HepG2 (cell line): Measurements from ENCODE around the gene RPS8. TPM values are rescaled to one million over a fixed set of nuclear protein-coding genes. Genes with fewer than 3 reads are reported as not detected.
A peak's percentile ranks its signal among the peaks of the same experiment; 100 is the strongest.

Experiments used
- ARNTL ChIP-seq: sonication (generic); formaldehyde crosslinking; IDR thresholded peaks from 2 replicates; pipeline ENCODE4 v1.4.0; 2020; ENCODE audit warnings: mild to moderate bottlenecking, missing genetic modification reagents
- GLI4 ChIP-seq: sonication (generic); formaldehyde crosslinking; IDR thresholded peaks from 2 replicates; pipeline ENCODE4 v1.5.1; 2020; ENCODE audit warnings: missing genetic modification reagents, mild to moderate bottlenecking, moderate library complexity, borderline replicate concordance
- HNF1B ChIP-seq: sonication (generic); formaldehyde crosslinking; IDR thresholded peaks from 2 replicates; pipeline ENCODE4 v1.5.1; 2020; ENCODE audit warnings: mild to moderate bottlenecking, moderate library complexity, missing genetic modification reagents
- IKZF4 ChIP-seq: sonication (generic); formaldehyde crosslinking; IDR thresholded peaks from 2 replicates; pipeline ENCODE4 v1.5.1; 2020; ENCODE audit warnings: borderline replicate concordance, mild to moderate bottlenecking, low read depth, missing genetic modification reagents; ENCODE audit errors: not compliant biosample characterization
- KDM6A ChIP-seq: IDR thresholded peaks from 2 replicates; pipeline ENCODE4 v1.6.1; 2016; ENCODE audit warnings: low read depth
- PHB2 ChIP-seq: fragments of 450-650 bp; IDR thresholded peaks from 2 replicates; pipeline ENCODE4 v1.6.1; 2018; ENCODE audit not compliant: partially characterized antibody
- POLR2G ChIP-seq: fragments of 200-400 bp; formaldehyde crosslinking; IDR thresholded peaks from 2 replicates; pipeline ENCODE4 v1.6.1; 2018; ENCODE audit warnings: mild to moderate bottlenecking, low read depth, low read length, moderate library complexity
- PRDM4 ChIP-seq: sonication (generic); formaldehyde crosslinking; IDR thresholded peaks from 2 replicates; pipeline ENCODE4 v1.9.0; 2021; ENCODE audit warnings: missing genetic modification reagents, borderline replicate concordance
- RELA ChIP-seq: sonication (generic); formaldehyde crosslinking; IDR thresholded peaks from 2 replicates; pipeline ENCODE4 v1.4.0; 2020; ENCODE audit warnings: missing genetic modification reagents
- SMARCE1 ChIP-seq: fragments of 450-650 bp; IDR thresholded peaks from 2 replicates; pipeline ENCODE4 v1.6.1; 2017; ENCODE audit warnings: borderline replicate concordance
- STAT5B ChIP-seq: sonication (generic); formaldehyde crosslinking; IDR thresholded peaks from 2 replicates; pipeline ENCODE4 v1.4.0; 2020; ENCODE audit warnings: missing genetic modification reagents
- XRCC5 ChIP-seq: fragments of 200-400 bp; formaldehyde crosslinking; optimal IDR thresholded peaks from 2 replicates; pipeline ENCODE3; 2017; ENCODE audit warnings: mild to moderate bottlenecking, low read length
- YEATS2 ChIP-seq: sonication (generic); formaldehyde crosslinking; IDR thresholded peaks from 2 replicates; pipeline ENCODE4 v1.4.0; 2020; ENCODE audit warnings: missing genetic modification reagents, borderline replicate concordance
- ZFP82 ChIP-seq: sonication (generic); formaldehyde crosslinking; IDR thresholded peaks from 2 replicates; pipeline ENCODE4 v1.5.1; 2020; ENCODE audit warnings: mild to moderate bottlenecking, missing genetic modification reagents, borderline replicate concordance
- ZNF124 ChIP-seq: sonication (generic); formaldehyde crosslinking; IDR thresholded peaks from 2 replicates; pipeline ENCODE4 v1.4.0; 2020; ENCODE audit warnings: missing genetic modification reagents
- ZNF235 ChIP-seq: sonication (generic); formaldehyde crosslinking; IDR thresholded peaks from 2 replicates; pipeline ENCODE4 v1.8.1; 2023; ENCODE audit warnings: mild to moderate bottlenecking, missing genetic modification reagents, borderline replicate concordance
- ZNF33A ChIP-seq: sonication (generic); formaldehyde crosslinking; IDR thresholded peaks from 2 replicates; pipeline ENCODE4 v1.5.1; 2020; ENCODE audit warnings: missing genetic modification reagents, mild to moderate bottlenecking, moderate library complexity, borderline replicate concordance
- ZNF546 ChIP-seq: sonication (generic); formaldehyde crosslinking; conservative IDR thresholded peaks from 2 replicates; pipeline ENCODE4 v1.8.1; 2023; ENCODE audit warnings: mild to moderate bottlenecking, missing genetic modification reagents
- ZNF557 ChIP-seq: sonication (generic); formaldehyde crosslinking; IDR thresholded peaks from 2 replicates; pipeline ENCODE4 v1.4.0; 2020; ENCODE audit warnings: missing genetic modification reagents
- ZNF570 ChIP-seq: sonication (generic); formaldehyde crosslinking; IDR thresholded peaks from 2 replicates; pipeline ENCODE4 v1.4.0; 2020; ENCODE audit warnings: mild to moderate bottlenecking, missing genetic modification reagents, borderline replicate concordance
- ZNF749 ChIP-seq: sonication (generic); formaldehyde crosslinking; IDR thresholded peaks from 2 replicates; pipeline ENCODE4 v1.8.0; 2022; ENCODE audit warnings: mild to moderate bottlenecking, missing genetic modification reagents, moderate library complexity, borderline replicate concordance
- ZNF781 ChIP-seq: sonication (generic); formaldehyde crosslinking; IDR thresholded peaks from 2 replicates; pipeline ENCODE4 v1.5.1; 2020; ENCODE audit warnings: borderline replicate concordance, mild to moderate bottlenecking, missing genetic modification reagents; ENCODE audit errors: not compliant biosample characterization
- ZXDC ChIP-seq: sonication (generic); formaldehyde crosslinking; IDR thresholded peaks from 2 replicates; pipeline ENCODE4 v1.5.0; 2020; ENCODE audit warnings: mild to moderate bottlenecking, missing genetic modification reagents
- polyA plus RNA-seq, 8 experiments: library from polyadenylated mRNA; depleted of rRNA in 3 of 8; stranded (reverse) in 7 of 8; unstranded in 1 of 8; fragments of >200 nt; fragmentation: Illumina TruSeq in 4 of 8; extraction: Trizol in 4 of 8; gene quantifications; 2 replicates each; pipeline versions ENCODE4 v1.2.1 to v1.2.3, GENCODE V29; 2011 to 2016; ENCODE audit warnings: low read depth in 4 of 8, missing spikeins in 1 of 8, mixed read lengths in 1 of 8; ENCODE audit not compliant: insufficient read depth in 1 of 8
- total RNA-seq, 5 experiments: library from RNA; depleted of rRNA; stranded (reverse); fragments of >200 nt; fragmentation: Illumina TruSeq; extraction: Trizol; gene quantifications; 2 replicates each; pipeline ENCODE4 v1.2.3, GENCODE V29; 2016; ENCODE audit warnings: low read depth in 1 of 5

Gene RPS8
- total and polyA plus RNA-seq, 2 of the 13 experiments (the other 11 are each of a cell fraction or from before 2014, with no cell fraction given) = 2,628 to 2,822 TPM

GRCh38 chr1:44826375-44827196 is 51.2 kb downstream of the RPS8 start (continued):
- TF ChIP-seq ZXDC = no peak
- TF ChIP-seq XRCC5 = peak; percentile 27
- peak; percentile 69; the same call in 1 of the 2 replicates for TF ChIP-seq YEATS2 (CRISPR knock-in tag)
- peak; percentile 47 for TF ChIP-seq KDM6A (CRISPR knock-in tag)
- TF ChIP-seq ZFP82 (CRISPR knock-in tag) = no peak
- no peak; the same call in 1 of the 2 replicates for TF ChIP-seq ZNF124 (CRISPR knock-in tag)
- TF ChIP-seq PRDM4 = no peak
- TF ChIP-seq ZNF749 = peak; percentile 20; the same call in 1 of the 2 replicates
- TF ChIP-seq ZNF33A (CRISPR knock-in tag) = no peak
- TF ChIP-seq ZNF557 (CRISPR knock-in tag) = no peak
- peak; percentile 74 for TF ChIP-seq ZNF781 (CRISPR knock-in tag)
- TF ChIP-seq SMARCE1 = no peak
- TF ChIP-seq ZNF546 (CRISPR knock-in tag) = no peak
- TF ChIP-seq ZNF570 = 0 out of 2 replicates have a peak, but pooled peaks have one; percentile 38
- TF ChIP-seq PHB2 = no peak
- no peak for TF ChIP-seq IKZF4 (CRISPR knock-in tag)
- peak; percentile 70; the same call in 1 of the 2 replicates for TF ChIP-seq ARNTL (CRISPR knock-in tag)
- no peak for TF ChIP-seq HNF1B (CRISPR knock-in tag)
- no peak for TF ChIP-seq STAT5B (CRISPR knock-in tag)
- TF ChIP-seq ZNF235 (CRISPR knock-in tag) = peak; percentile 54; the same call in 1 of the 2 replicates
- TF ChIP-seq RELA = 0 out of 2 replicates have a peak, but pooled peaks have one; percentile 27
- TF ChIP-seq GLI4 (CRISPR knock-in tag) = 0 out of 2 replicates have a peak, but pooled peaks have one; percentile 43
- peak; percentile 73 for TF ChIP-seq POLR2G
